Measurements from ENCODE around the gene VSTM2B. TPM values are rescaled to one million over a fixed set of nuclear protein-coding genes. Genes with fewer than 3 reads are reported as not detected.

The VSTM2B gene
- total RNA-seq, 1 donor from 2014 or later = not detected

GRCh38 chr19:29491995-29492577 lies 33.7 kb upstream of the VSTM2B start:
- Histone ChIP-seq H3K36me3 (no peaks in the 10 kb centered on the region), H3K4me1 (no peaks in the 10 kb centered on the region), H3K4me2 (no peak overlapping the region), H2AFZ (replicated peaks) (no peak overlapping the region), H3K9me3 (ENCODE audit: low read depth) (no peaks in the 10 kb centered on the region), H3K27ac (no peak overlapping the region), H3F3A (ENCODE audit: low read depth) (no peaks in the 10 kb centered on the region), H4K20me1 (ENCODE audit: low read depth) (no peaks in the 10 kb centered on the region), H3K4me3 (no peak overlapping the region), H3K27me3 (peaks cover 10% of the 10 kb centered on the region), H3K79me2 (ENCODE audit: low read depth) (no peaks in the 10 kb centered on the region), H3K9ac (no peak overlapping the region)
- Mint-ChIP-seq H3K27me3 (ENCODE audit: insufficient read depth, low read depth) (peaks cover 10% of the 10 kb centered on the region), H3K4me1 (no peaks in the 10 kb centered on the region), H3K27ac (no peak overlapping the region), H3K9me3 (no peaks in the 10 kb centered on the region), H3K4me3 (no peak overlapping the region), H3K36me3 (no peaks in the 10 kb centered on the region)
- DNase-seq (ENCODE audit: low spot score) = no peak
- no peak for TF ChIP-seq EZH2 (IDR thresholded peaks at IDR 0.05)
- no peak for TF ChIP-seq EZH2phosphoT487 (IDR thresholded peaks at IDR 0.05)
- TF ChIP-seq, protein P1, sequence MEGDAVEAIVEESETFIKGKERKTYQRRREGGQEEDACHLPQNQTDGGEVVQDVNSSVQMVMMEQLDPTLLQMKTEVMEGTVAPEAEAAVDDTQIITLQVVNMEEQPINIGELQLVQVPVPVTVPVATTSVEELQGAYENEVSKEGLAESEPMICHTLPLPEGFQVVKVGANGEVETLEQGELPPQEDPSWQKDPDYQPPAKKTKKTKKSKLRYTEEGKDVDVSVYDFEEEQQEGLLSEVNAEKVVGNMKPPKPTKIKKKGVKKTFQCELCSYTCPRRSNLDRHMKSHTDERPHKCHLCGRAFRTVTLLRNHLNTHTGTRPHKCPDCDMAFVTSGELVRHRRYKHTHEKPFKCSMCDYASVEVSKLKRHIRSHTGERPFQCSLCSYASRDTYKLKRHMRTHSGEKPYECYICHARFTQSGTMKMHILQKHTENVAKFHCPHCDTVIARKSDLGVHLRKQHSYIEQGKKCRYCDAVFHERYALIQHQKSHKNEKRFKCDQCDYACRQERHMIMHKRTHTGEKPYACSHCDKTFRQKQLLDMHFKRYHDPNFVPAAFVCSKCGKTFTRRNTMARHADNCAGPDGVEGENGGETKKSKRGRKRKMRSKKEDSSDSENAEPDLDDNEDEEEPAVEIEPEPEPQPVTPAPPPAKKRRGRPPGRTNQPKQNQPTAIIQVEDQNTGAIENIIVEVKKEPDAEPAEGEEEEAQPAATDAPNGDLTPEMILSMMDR (IDR thresholded peaks at IDR 0.05) = no peak

DNA sequence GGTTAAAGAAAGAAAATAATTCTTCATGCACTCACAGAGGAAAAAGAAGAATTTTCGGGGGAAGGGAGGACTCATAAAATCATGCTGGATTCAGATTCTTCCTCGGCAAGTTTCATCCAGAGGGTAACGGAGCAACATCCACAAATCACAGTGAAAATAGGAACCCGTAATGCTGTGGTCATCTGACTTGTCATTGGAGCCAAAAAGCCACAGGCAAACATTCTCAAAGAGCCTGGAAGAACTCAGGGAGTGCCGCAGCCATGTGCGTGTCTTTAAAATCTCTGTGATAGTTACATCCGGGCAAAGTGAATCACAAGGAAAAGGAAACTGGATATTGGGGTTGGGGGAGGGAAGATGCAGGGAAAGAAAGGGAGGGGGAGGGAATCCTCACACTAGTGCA lies 33.0 kb upstream of the VSTM2B start:
- peaks cover 10% of the 10 kb centered on the region for H3K27me3 ChIP-seq
- no peaks in the 10 kb centered on the region for H3K4me1 ChIP-seq
- TF ChIP-seq EZH2 (IDR thresholded peaks at IDR 0.05) (no peak), EZH2phosphoT487 (IDR thresholded peaks at IDR 0.05) (no peak)
- TF ChIP-seq, protein P1 (IDR thresholded peaks at IDR 0.05) = no peak
- no peaks in the 10 kb centered on the region for H3K36me3 ChIP-seq
- peak overlapping the region; percentile 71 for H2AFZ ChIP-seq (replicated peaks)
- no peaks in the 10 kb centered on the region for H3K79me2 ChIP-seq (ENCODE audit: low read depth)
- Mint-ChIP-seq H3K27me3 (ENCODE audit: insufficient read depth, low read depth) (peaks cover 11% of the 10 kb centered on the region), H3K27ac (no peak overlapping the region), H3K4me3 (no peak overlapping the region), H3K36me3 (no peaks in the 10 kb centered on the region), H3K9me3 (no peaks in the 10 kb centered on the region), H3K4me1 (no peaks in the 10 kb centered on the region)
- H3K4me2 ChIP-seq = no peak overlapping the region
- no peak overlapping the region for H3K27ac ChIP-seq
- H4K20me1 ChIP-seq (ENCODE audit: low read depth) = no peaks in the 10 kb centered on the region
- DNase-seq (ENCODE audit: low spot score) = no peak
- H3F3A ChIP-seq (ENCODE audit: low read depth) = no peaks in the 10 kb centered on the region
- no peaks in the 10 kb centered on the region for H3K9me3 ChIP-seq (ENCODE audit: low read depth)
- H3K4me3 ChIP-seq = no peak overlapping the region
- H3K9ac ChIP-seq = no peak overlapping the region

DNA sequence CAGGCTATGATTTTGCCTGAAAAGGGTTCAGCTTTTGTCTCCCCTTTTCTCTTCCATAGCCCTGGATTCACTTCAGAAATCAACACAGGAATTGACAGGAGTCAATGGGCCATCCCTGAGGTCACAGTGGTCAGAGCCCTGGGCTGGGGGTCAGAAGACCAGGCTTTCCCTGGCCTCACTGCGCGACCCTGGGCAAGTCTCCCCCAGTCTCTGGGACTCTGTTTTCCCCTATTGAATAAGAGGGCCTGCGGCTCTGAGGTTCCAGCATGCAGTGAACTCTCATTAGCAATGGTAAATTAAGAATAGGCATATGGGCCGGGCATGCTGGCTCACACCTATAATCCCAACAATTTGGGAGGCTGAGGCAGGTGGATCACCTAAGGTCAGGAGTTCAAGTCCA lies 30.7 kb upstream of the VSTM2B start:
- H2AFZ ChIP-seq (replicated peaks) = no peak overlapping the region
- H3F3A ChIP-seq (ENCODE audit: low read depth) = no peaks in the 10 kb centered on the region
- DNase-seq (ENCODE audit: low spot score) = no peak
- H3K4me3 ChIP-seq = no peak overlapping the region
- peaks cover 16% of the 10 kb centered on the region for H3K27me3 Mint-ChIP-seq (ENCODE audit: insufficient read depth, low read depth)
- H3K27ac ChIP-seq = no peak overlapping the region
- H3K27ac Mint-ChIP-seq = no peak overlapping the region
- H3K4me1 ChIP-seq = no peaks in the 10 kb centered on the region
- H3K4me2 ChIP-seq = no peak overlapping the region
- no peaks in the 10 kb centered on the region for H3K36me3 Mint-ChIP-seq
- H3K79me2 ChIP-seq (ENCODE audit: low read depth) = no peaks in the 10 kb centered on the region
- H4K20me1 ChIP-seq (ENCODE audit: low read depth) = no peaks in the 10 kb centered on the region
- no peaks in the 10 kb centered on the region for H3K4me1 Mint-ChIP-seq
- H3K36me3 ChIP-seq = no peaks in the 10 kb centered on the region
- H3K4me3 Mint-ChIP-seq = no peak overlapping the region
- H3K9ac ChIP-seq = no peak overlapping the region
- no peaks in the 10 kb centered on the region for H3K9me3 Mint-ChIP-seq
- peaks cover 10% of the 10 kb centered on the region for H3K27me3 ChIP-seq
- no peaks in the 10 kb centered on the region for H3K9me3 ChIP-seq (ENCODE audit: low read depth)
- TF ChIP-seq EZH2 (IDR thresholded peaks at IDR 0.05) (no peak), EZH2phosphoT487 (IDR thresholded peaks at IDR 0.05) (no peak)
- TF ChIP-seq, protein P1 (IDR thresholded peaks at IDR 0.05) = no peak
